NCI-H1694 treated with DMSO at 0.1 percent for 48 hours (cell line): ENCODE results near the gene ADISSP.

Source experiments
- DNase-seq: peaks from one replicate; lab custom pipeline; 2025; lab: John Stamatoyannopoulos, UW

The ADISSP gene

GRCh38 chr20:3714092-3714491 is 53.5 kb downstream of the ADISSP start:
- DNase-seq: no peak

DNA sequence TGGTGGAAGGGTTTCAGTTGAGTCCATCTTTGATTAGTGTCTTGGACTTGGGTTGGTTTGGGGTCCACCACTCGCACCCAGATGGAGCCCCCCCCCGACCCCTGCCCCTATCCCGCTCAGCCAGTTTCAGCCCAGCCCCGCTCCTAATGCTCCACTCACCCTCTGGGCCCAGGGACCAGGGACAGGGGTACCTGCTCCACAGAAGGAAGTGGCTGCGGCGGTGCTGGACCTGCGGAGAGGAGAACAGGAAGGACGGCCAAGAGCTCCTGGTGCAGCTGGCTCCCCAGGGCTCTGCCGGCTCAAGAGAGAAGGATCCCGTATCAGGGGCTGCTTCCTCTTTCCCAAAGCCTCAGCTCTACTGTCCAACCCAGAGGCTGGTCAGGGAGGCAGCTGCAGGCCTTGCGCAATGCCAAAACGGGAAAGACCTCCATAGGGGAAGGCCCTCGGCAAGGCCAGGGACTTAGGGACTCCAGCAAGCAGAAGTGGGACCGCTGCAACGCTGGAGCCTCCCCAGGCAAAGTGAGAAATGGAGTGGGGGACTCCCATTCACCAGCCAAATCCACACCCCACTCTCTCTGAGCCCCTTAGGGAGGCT is 55.2 kb downstream of the ADISSP start, which contains the start of gene SIGLEC1:
Gene SIGLEC1, minus strand, starts transcription at position 322 of the 595 bp plus-strand sequence. CDS start 5,472 bp downstream, outside the sequence.
- DNase-seq: no peak

- no peak for DNase-seq
Measured at GRCh38 chr20:3711484-3711941, 56.0 kb downstream of the ADISSP start.

DNA sequence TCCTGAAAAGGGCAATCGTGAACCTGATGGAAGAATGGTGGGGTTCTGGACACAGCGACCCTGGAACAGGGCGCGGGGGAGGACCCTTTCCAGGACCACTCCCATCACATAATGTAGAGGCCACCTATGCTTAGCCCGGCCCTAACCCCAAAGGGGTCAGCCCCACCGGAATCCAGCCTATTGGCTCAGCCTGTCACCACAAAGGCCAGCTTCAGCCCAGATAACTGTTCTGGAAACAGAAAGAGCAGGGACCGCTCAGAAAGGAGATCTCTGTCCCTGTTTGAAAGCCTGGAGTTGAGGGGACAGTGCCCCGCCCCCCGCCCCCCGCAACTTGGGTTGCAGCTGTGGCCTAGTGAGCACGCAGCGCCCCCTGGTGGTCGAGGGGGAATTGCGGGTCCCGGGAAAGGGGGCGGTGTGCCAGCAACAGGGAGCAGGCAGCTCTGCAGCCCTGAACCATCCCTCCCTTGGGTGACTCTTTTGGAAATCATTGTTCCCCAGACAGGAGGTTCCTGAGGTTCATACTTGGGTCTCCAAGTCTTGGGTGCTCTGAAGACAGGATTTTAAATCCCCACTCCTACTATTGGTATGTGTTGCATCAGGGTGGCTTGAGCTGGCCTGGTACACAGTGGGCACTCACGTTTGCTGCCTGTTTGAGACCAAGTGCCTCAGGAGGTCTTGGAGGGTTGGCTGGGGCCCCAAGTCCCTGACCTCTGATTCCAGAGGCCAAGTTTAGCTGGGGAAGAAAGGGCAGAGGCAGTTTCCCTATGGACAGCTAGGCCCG is 56.7 kb downstream of the ADISSP start:
- DNase-seq: no peak

DNA sequence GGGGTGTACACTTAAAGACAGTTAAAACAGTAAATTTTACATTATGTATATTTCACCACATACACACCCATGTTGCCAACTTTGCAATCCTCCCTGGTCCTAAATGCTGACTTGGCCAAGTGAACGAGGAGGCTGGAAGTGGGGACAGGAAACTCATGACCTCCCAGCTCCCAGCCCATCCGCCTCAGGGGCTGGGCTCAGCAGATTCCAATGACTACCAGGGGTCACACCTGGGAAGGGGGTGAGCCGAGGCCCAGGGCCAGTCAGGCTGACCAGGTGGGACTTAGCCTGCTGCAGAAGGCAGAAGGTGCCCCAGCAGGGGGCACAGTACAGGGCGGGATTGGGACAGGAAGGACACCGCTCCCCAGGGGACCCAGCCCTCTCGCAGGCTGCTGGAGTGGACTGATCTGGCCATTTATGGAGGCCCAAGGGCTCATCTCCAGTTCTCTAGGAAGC is 57.5 kb downstream of the ADISSP start:
- DNase-seq: no peak

- no peak for DNase-seq
Measured at GRCh38 chr20:3707508-3707899, 60.0 kb downstream of the ADISSP start.

- DNase-seq: no peak
Measured at GRCh38 chr20:3706774-3707507, 60.6 kb downstream of the ADISSP start.

DNA sequence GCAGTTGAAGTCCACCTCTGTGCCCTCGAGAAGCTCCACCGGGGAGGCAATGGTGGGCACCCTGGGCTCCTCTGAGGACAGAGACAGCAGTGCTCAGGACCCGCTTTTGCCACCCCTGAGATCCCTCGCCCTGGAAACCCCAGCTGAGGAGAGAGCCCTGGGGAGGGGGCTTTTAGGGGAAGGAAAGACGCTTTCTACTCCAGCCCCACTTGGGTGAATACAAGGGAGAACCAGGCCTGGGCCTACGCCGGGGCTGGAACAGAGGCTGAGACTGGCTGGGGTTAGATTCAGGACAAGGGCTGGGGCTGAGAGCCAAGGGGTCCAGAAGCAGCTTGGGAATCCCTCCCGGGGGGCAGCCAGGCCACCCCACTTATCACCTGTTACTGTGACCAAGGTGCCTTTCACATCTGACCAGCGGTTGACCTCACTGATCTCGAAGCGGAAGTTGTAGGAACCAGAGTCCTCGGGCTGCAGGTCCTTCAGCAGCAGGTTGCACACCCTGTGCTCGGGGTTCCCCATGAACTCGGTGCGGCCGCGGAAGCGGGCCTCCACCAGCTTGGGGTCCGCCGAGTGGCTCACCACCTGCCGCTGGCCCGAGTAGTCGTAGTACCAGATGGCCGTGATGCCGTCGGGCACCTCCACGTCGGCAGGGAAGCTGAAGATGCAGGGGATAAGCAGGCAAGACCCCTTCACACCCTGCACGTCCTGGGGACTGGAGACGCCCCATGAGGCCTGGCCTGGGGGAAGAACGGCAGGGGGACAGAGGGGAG is 61.4 kb downstream of the ADISSP start:
- DNase-seq: no peak

DNA sequence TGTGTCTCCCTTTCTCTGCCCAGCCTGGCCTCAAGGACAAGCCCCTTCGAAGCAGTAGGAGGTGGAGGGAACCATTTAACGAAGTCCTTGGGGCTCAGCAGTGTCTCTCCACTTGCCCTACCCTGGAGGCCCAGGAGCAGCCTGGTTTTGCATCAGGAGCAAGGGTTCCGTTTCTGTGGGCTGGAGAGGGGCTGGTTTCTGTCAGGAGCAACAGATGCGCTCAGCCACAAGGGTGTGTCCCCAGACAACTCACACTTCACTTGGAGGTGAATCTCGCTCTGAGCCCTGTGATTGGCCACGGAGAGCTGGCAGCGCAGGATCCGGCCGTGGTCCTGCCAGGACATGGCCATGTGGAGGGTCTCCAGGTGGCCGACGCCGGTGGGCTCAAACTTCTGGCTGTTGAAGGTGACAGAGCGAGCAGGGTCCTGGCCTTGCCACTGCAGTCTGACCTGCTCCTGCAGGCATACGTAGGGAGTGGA is 62.0 kb downstream of the ADISSP start:
- no peak for DNase-seq

DNA sequence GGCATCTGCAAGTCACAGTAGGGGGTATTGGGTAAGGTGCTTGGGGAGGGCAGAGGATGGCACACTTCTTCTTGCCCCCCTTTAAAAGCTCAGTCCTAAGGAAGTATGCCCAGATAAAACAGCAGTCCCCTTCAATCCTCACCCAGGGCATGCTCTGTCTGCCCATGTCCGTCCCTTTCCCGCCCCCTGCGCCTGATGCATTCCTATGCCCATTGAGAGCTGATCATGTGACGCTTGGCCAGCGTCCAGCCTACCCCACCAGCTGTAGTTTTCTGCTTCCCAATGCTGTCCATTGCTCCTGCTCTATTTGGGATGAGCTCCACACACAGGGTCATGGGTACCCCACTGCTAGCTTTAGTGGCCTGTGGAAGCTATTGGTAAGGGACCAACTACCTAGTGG is 63.5 kb downstream of the ADISSP start:
- no peak for DNase-seq
